Skeletal muscle satellite cell (primary cell): ENCODE results near the gene COLQ.
"Not testable (repeated sequence)": the region's sequence is repeated elsewhere in the genome, so short reads cannot be mapped to it uniquely, and the experiment has no call there.

Experiments
- H3K27me3 ChIP-seq: 2 replicates; pipeline ENCODE4 v1.7.0; 2013; ENCODE audit warnings: low read length; ENCODE audit not compliant: control insufficient read depth, insufficient read depth
- H3K36me3 ChIP-seq: 2 replicates; pipeline ENCODE4 v1.7.0; 2013; ENCODE audit warnings: mild to moderate bottlenecking, control low read depth, low read length; ENCODE audit not compliant: insufficient read depth
- H3K4me1 ChIP-seq: 2 replicates; pipeline ENCODE4 v1.7.0; 2013; ENCODE audit warnings: low read length; ENCODE audit not compliant: control insufficient read depth, insufficient read depth
- H3K4me2 ChIP-seq: 2 replicates; pipeline ENCODE4 v1.7.0; 2013; ENCODE audit warnings: mild to moderate bottlenecking, low read length
- H3K4me3 ChIP-seq: 2 replicates; pipeline ENCODE4 v1.7.0; 2013; ENCODE audit warnings: low read length
- H3K9ac ChIP-seq: 2 replicates; pipeline ENCODE4 v1.7.0; 2013; ENCODE audit warnings: mild to moderate bottlenecking, low read depth, low read length, moderate library complexity
- H3K9me3 ChIP-seq: replicated peaks from 2 replicates; pipeline ENCODE4 v1.7.0; 2013; ENCODE audit warnings: mild to moderate bottlenecking, control low read depth, low read length

Gene COLQ

GRCh38 chr3:15488002-15488401 lies 33.5 kb downstream of the COLQ start:
- no peak overlapping the region for H3K4me3 ChIP-seq
- no peaks in the 10 kb centered on the region for H3K4me1 ChIP-seq
- no peak overlapping the region for H3K4me2 ChIP-seq
- no peaks in the 10 kb centered on the region for H3K36me3 ChIP-seq
- no peaks in the 10 kb centered on the region for H3K9me3 ChIP-seq
- no peak overlapping the region for H3K9ac ChIP-seq
- no peaks in the 10 kb centered on the region for H3K27me3 ChIP-seq

GRCh38 chr3:15486979-15487378 lies 34.5 kb downstream of the COLQ start:
- Histone ChIP-seq H3K4me2 (no peak overlapping the region), H3K4me3 (no peak overlapping the region), H3K27me3 (no peaks in the 10 kb centered on the region), H3K9ac (no peak overlapping the region), H3K36me3 (no peaks in the 10 kb centered on the region), H3K9me3 (no peaks in the 10 kb centered on the region), H3K4me1 (no peaks in the 10 kb centered on the region)

- H3K9me3 ChIP-seq = no peaks in the 10 kb centered on the region
- no peaks in the 10 kb centered on the region for H3K27me3 ChIP-seq
- no peaks in the 10 kb centered on the region for H3K36me3 ChIP-seq
- no peak overlapping the region for H3K4me3 ChIP-seq
- no peak overlapping the region for H3K4me2 ChIP-seq
- no peak overlapping the region for H3K9ac ChIP-seq
- no peaks in the 10 kb centered on the region for H3K4me1 ChIP-seq
These were observed 35.5 kb downstream of the COLQ start for GRCh38 chr3:15486020-15486419.

- not testable (repeated sequence) for H3K9ac ChIP-seq, H3K27me3 ChIP-seq, H3K4me2 ChIP-seq, H3K4me3 ChIP-seq, H3K36me3 ChIP-seq, H3K9me3 ChIP-seq, H3K4me1 ChIP-seq
These were observed 37.0 kb downstream of the COLQ start for GRCh38 chr3:15484551-15484950.

- no peaks in the 10 kb centered on the region for H3K4me1 ChIP-seq
- no peak overlapping the region for H3K4me3 ChIP-seq
- H3K9me3 ChIP-seq = no peaks in the 10 kb centered on the region
- no peaks in the 10 kb centered on the region for H3K36me3 ChIP-seq
- no peak overlapping the region for H3K9ac ChIP-seq
- H3K4me2 ChIP-seq = no peak overlapping the region
- peaks cover 3% of the 10 kb centered on the region for H3K27me3 ChIP-seq
These were observed 41.9 kb downstream of the COLQ start for GRCh38 chr3:15479400-15480224.

- Histone ChIP-seq H3K4me3 (no peak overlapping the region), H3K4me2 (no peak overlapping the region), H3K9me3 (no peaks in the 10 kb centered on the region), H3K27me3 (peaks cover 3% of the 10 kb centered on the region), H3K9ac (no peak overlapping the region), H3K36me3 (no peaks in the 10 kb centered on the region), H3K4me1 (no peaks in the 10 kb centered on the region)
These were observed 42.9 kb downstream of the COLQ start for GRCh38 chr3:15478640-15478979.

- H3K4me3 ChIP-seq = no peak overlapping the region
- H3K4me2 ChIP-seq = no peak overlapping the region
- H3K4me1 ChIP-seq = no peaks in the 10 kb centered on the region
- H3K9ac ChIP-seq = no peak overlapping the region
- H3K9me3 ChIP-seq = no peaks in the 10 kb centered on the region
- no peaks in the 10 kb centered on the region for H3K36me3 ChIP-seq
- peaks cover 3% of the 10 kb centered on the region for H3K27me3 ChIP-seq
These were observed 43.4 kb downstream of the COLQ start for GRCh38 chr3:15477951-15478639.

- H3K9ac ChIP-seq = no peak overlapping the region
- no peak overlapping the region for H3K4me2 ChIP-seq
- no peaks in the 10 kb centered on the region for H3K36me3 ChIP-seq
These were observed 45.1 kb downstream of the COLQ start for GRCh38 chr3:15476378-15476777.

GRCh38 chr3:15475161-15475560 lies 46.3 kb downstream of the COLQ start:
- no peak overlapping the region for H3K9ac ChIP-seq
- H3K27me3 ChIP-seq = peaks cover 6% of the 10 kb centered on the region
- no peak overlapping the region for H3K4me3 ChIP-seq
- no peaks in the 10 kb centered on the region for H3K4me1 ChIP-seq
- no peaks in the 10 kb centered on the region for H3K36me3 ChIP-seq
- H3K9me3 ChIP-seq = no peaks in the 10 kb centered on the region
- H3K4me2 ChIP-seq = no peak overlapping the region

More at GRCh38 chr3:15476378-15476777, 45.1 kb downstream of the COLQ start:
- no peaks in the 10 kb centered on the region for H3K9me3 ChIP-seq
- no peak overlapping the region for H3K4me3 ChIP-seq
- peaks cover 3% of the 10 kb centered on the region for H3K27me3 ChIP-seq
- no peaks in the 10 kb centered on the region for H3K4me1 ChIP-seq

GRCh38 chr3:15471861-15472260 lies 49.6 kb downstream of the COLQ start:
- Histone ChIP-seq H3K27me3 (peaks cover 3% of the 10 kb centered on the region), H3K36me3 (no peaks in the 10 kb centered on the region), H3K4me3 (no peak overlapping the region), H3K9ac (no peak overlapping the region), H3K9me3 (no peaks in the 10 kb centered on the region), H3K4me2 (no peak overlapping the region), H3K4me1 (no peaks in the 10 kb centered on the region)

GRCh38 chr3:15470849-15471248 lies 50.7 kb downstream of the COLQ start:
- Histone ChIP-seq H3K4me2 (no peak overlapping the region), H3K4me1 (no peaks in the 10 kb centered on the region), H3K4me3 (no peak overlapping the region), H3K9me3 (no peaks in the 10 kb centered on the region), H3K36me3 (no peaks in the 10 kb centered on the region), H3K27me3 (peaks cover 3% of the 10 kb centered on the region), H3K9ac (no peak overlapping the region)

GRCh38 chr3:15470261-15470660 lies 51.2 kb downstream of the COLQ start:
- Histone ChIP-seq H3K4me1 (no peaks in the 10 kb centered on the region), H3K36me3 (no peaks in the 10 kb centered on the region), H3K27me3 (peaks cover 3% of the 10 kb centered on the region), H3K4me2 (no peak overlapping the region), H3K9ac (no peak overlapping the region), H3K4me3 (no peak overlapping the region), H3K9me3 (no peaks in the 10 kb centered on the region)
